Neutrophil (primary cell): ENCODE results near the gene PAX6.
"Not testable (repeated sequence)": the region's sequence is repeated elsewhere in the genome, so short reads cannot be mapped to it uniquely, and the experiment has no call there.

Experiments used
- H3K27ac ChIP-seq: fragments of 200-600 bp; sonication (generic); 2 replicates; pipeline ENCODE4 v1.5.1; 2016; ENCODE audit warnings: mild to moderate bottlenecking, moderate library complexity
- H3K27me3 ChIP-seq: fragments of 200-600 bp; sonication (generic); 2 replicates; pipeline ENCODE4 v1.6.0; 2016; ENCODE audit warnings: mild to moderate bottlenecking
- H3K36me3 ChIP-seq: fragments of 200-600 bp; sonication (generic); 2 replicates; pipeline ENCODE4 v1.5.1; 2017
- H3K4me1 ChIP-seq, 2 experiments: fragments of 200-600 bp in 1 of 2; sonication (generic) in 1 of 2; 1 replicate in 1 of 2; 2 replicates in 1 of 2; pipeline versions ENCODE4 v1.5.1 to v1.6.1; 2013 to 2016; ENCODE audit warnings: low read depth in 1 of 2, low read length in 1 of 2, mild to moderate bottlenecking in 1 of 2, moderate library complexity in 1 of 2; ENCODE audit not compliant: control insufficient read depth in 1 of 2, insufficient read depth in 1 of 2
- H3K4me3 ChIP-seq, 2 experiments: fragments of 200-600 bp in 1 of 2; sonication (generic) in 1 of 2; 1 replicate in 1 of 2; 2 replicates in 1 of 2; pipeline ENCODE4 v1.5.1; 2013 to 2016; ENCODE audit warnings: low read depth in 1 of 2, low read length in 1 of 2, mild to moderate bottlenecking in 1 of 2, moderate library complexity in 1 of 2
- H3K9me3 ChIP-seq: fragments of 200-600 bp; sonication (generic); 2 replicates; pipeline ENCODE4 v1.5.1; 2016
- TF ChIP-seq, protein P1 (sequence below): fragments of 200-600 bp; sonication (generic); IDR thresholded peaks from 2 replicates; pipeline ENCODE4 v1.5.1; 2016; ENCODE audit warnings: antibody characterized with exemption

PAX6 gene

DNA sequence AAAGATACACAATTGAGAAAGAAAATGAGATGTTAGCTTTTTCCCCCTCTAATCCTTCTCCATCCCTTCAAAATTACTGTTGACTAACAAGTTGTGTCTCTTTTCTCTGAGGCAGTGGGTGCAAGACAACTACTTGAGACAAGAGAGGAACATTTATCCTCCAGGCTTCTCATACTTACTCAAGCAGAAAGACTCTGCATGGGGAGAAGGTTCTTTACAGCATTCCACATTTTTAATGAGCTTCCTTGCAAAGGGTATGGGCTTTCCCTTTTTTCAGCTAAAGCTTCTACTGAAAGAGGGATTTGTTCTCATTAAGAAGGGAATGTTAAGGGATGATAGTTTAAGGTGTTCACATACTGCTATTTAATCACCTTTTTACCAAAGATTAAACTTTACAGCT, 47.8 kb downstream of the PAX6 start:
- Histone ChIP-seq H3K36me3 (no peaks in the 10 kb centered on the region), H3K4me1 (no peaks in the 10 kb centered on the region), H3K4me3 (no peak overlapping the region), H3K9me3 (no peaks in the 10 kb centered on the region), H3K27me3 (no peaks in the 10 kb centered on the region), H3K27ac (no peak overlapping the region)
- TF ChIP-seq, protein P1, sequence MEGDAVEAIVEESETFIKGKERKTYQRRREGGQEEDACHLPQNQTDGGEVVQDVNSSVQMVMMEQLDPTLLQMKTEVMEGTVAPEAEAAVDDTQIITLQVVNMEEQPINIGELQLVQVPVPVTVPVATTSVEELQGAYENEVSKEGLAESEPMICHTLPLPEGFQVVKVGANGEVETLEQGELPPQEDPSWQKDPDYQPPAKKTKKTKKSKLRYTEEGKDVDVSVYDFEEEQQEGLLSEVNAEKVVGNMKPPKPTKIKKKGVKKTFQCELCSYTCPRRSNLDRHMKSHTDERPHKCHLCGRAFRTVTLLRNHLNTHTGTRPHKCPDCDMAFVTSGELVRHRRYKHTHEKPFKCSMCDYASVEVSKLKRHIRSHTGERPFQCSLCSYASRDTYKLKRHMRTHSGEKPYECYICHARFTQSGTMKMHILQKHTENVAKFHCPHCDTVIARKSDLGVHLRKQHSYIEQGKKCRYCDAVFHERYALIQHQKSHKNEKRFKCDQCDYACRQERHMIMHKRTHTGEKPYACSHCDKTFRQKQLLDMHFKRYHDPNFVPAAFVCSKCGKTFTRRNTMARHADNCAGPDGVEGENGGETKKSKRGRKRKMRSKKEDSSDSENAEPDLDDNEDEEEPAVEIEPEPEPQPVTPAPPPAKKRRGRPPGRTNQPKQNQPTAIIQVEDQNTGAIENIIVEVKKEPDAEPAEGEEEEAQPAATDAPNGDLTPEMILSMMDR: no peak

DNA sequence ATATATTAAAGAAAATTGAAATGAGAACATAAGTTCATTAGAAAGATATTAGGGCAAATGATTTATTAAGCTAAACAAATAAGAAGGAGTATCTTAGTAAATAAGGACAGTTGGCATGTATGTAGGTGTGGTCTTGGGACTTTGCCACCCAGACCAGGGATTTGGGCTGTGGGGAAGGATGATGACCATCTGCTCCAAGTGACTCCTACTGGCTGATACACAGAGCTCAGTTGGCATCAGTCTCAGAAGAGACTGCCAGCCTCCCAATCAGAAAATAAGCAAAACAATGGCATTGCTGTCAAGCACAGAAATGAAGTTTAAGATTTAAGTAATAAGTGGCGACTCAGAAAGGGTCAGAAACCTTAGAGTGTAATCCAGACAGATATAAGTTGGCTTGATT, 49.5 kb downstream of the PAX6 start:
- no peak overlapping the region for H3K4me3 ChIP-seq
- no peaks in the 10 kb centered on the region for H3K27me3 ChIP-seq
- H3K4me1 ChIP-seq: no peaks in the 10 kb centered on the region
- H3K36me3 ChIP-seq: no peaks in the 10 kb centered on the region
- H3K27ac ChIP-seq: no peak overlapping the region
- H3K9me3 ChIP-seq: no peaks in the 10 kb centered on the region
- TF ChIP-seq, protein P1: no peak

DNA sequence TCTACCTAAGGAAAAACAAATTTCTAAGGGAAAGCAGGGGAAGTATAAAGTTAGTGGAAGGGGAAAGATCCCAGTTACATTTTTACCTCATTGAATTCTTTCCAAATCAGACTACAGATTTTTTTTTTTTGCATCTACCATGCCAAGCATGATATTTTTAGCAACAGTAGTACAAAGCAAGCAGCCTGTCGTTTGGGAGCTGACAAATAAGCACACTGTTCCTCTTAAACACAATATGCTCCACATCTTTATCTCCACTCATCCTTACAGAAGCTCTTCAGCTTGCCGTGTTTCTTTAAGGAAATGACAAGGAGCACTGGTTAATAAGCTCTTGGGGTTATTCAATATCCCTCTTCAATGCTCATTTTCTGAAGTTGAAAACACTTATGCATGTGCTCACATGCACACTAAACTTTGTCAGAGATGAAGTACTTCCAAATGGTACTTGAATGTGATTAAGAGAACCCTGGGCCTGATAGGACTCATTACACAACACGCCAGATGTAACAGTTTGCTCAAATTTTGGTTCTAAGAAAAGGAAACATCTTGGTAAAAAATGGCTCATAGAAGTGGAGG, 53.8 kb downstream of the PAX6 start:
- no peak overlapping the region for H3K27ac ChIP-seq
- H3K9me3 ChIP-seq: no peaks in the 10 kb centered on the region
- no peaks in the 10 kb centered on the region for H3K36me3 ChIP-seq
- H3K4me1 ChIP-seq: no peaks in the 10 kb centered on the region
- TF ChIP-seq, protein P1: no peak
- no peaks in the 10 kb centered on the region for H3K27me3 ChIP-seq
- no peak overlapping the region for H3K4me3 ChIP-seq

GRCh38 chr11:31747581-31747980, 63.5 kb downstream of the PAX6 start:
- H3K9me3 ChIP-seq: no peaks in the 10 kb centered on the region
- no peaks in the 10 kb centered on the region for H3K4me1 ChIP-seq
- no peaks in the 10 kb centered on the region for H3K27me3 ChIP-seq
- H3K36me3 ChIP-seq: no peaks in the 10 kb centered on the region
- H3K4me3 ChIP-seq: no peak overlapping the region
- H3K27ac ChIP-seq: no peak overlapping the region
- TF ChIP-seq, protein P1: no peak

DNA sequence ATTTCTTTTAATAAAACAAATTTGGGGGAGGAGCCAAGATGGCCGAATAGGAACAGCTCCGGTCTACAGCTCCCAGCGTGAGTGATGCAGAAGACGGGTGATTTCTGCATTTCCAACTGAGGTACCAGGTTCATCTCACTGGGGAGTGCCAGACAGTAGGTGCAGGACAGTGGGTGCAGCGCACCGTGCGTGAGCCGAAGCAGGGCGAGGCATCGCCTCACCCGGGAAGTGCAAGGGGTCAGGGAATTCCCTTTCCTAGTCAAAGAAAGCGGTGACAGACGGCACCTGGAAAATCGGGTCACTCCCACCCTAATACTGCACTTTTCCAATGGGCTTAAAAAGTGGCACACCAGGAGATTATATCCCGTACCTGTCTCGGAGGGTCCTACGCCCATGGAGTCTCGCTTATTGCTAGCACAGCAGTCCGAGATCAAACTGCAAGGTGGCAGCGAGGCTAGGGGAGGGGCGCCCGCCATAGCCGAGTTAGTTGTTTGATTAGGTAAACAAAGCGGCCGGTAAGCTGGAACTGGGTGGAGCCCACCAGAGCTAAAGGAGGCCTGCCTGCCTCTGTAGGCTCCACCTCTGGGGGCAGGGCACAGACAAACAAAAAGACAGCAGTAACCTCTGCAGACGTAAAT, 70.3 kb downstream of the PAX6 start:
- H3K4me3 ChIP-seq, H3K27ac ChIP-seq, H3K27me3 ChIP-seq, H3K9me3 ChIP-seq, H3K4me1 ChIP-seq, H3K36me3 ChIP-seq: not testable (repeated sequence)

DNA sequence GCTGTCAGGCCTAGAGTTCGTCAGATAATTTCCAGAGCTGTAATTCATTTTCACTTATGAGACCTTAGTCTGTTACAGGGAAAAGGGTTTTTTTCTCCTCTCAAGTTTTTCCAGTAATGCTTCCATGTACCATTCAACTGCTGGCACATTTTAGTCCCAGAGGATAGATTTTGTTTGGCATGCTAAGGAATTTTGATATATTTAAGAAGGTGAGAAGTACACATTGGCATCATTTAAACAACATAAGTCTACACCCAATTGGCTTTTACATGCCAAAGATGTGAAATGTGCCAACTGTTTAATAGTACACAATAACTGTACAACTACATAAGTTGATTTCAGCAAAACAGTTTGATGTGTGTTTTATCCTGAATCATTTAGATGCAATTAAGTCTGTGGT, 71.0 kb downstream of the PAX6 start:
- Histone ChIP-seq H3K4me3 (no peak overlapping the region), H3K36me3 (no peaks in the 10 kb centered on the region), H3K4me1 (no peaks in the 10 kb centered on the region), H3K9me3 (no peaks in the 10 kb centered on the region), H3K27me3 (no peaks in the 10 kb centered on the region), H3K27ac (no peak overlapping the region)
- TF ChIP-seq, protein P1: no peak
